ENCODE results near the gene ZCCHC7.
"Not testable (repeated sequence)": the region's sequence is repeated elsewhere in the genome, so short reads cannot be mapped to it uniquely, and the experiment has no call there.

Gene ZCCHC7

GRCh38 chr9:37179576-37179975 is 59.2 kb downstream of the ZCCHC7 start:
- no peak for DNase-seq

DNA sequence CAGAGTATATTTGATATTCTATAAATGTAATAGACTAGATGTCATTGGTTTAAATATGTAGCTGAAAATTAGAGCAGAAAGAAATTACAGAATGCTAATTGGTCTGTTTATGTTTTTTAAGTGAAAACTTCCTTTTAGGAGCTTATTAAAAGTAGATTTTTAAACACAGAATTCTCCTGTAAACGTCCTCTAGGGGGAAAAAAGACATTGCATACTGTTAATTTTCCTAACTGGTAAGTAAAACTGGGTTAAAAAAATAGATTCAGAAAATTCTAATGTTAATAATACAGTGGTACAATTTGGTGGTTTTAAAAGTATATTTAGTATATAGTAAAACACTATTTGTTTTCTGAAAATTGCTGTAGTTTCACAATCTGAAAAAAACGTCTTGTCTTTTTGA is 59.8 kb downstream of the ZCCHC7 start:
- no peak for DNase-seq

DNA sequence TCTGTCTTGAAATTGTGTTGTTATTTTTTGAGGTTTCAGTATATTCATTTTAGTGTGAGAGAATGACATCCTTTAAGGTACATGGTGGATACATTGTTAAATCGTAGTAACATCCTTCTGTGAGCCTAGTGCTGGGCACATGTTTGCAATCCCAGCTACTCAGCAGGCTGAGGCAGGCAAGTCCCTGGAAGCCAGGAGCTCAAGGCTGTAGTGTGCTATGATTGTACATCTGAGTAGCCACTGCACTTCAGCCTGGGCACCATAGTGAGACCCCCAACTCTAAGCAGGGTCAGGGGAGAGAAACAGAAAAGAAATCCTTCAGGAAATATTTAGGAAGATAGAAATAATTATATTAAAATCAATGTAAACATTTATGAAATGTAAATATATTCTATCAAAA is 62.3 kb downstream of the ZCCHC7 start:
- DNase-seq: no peak

DNA sequence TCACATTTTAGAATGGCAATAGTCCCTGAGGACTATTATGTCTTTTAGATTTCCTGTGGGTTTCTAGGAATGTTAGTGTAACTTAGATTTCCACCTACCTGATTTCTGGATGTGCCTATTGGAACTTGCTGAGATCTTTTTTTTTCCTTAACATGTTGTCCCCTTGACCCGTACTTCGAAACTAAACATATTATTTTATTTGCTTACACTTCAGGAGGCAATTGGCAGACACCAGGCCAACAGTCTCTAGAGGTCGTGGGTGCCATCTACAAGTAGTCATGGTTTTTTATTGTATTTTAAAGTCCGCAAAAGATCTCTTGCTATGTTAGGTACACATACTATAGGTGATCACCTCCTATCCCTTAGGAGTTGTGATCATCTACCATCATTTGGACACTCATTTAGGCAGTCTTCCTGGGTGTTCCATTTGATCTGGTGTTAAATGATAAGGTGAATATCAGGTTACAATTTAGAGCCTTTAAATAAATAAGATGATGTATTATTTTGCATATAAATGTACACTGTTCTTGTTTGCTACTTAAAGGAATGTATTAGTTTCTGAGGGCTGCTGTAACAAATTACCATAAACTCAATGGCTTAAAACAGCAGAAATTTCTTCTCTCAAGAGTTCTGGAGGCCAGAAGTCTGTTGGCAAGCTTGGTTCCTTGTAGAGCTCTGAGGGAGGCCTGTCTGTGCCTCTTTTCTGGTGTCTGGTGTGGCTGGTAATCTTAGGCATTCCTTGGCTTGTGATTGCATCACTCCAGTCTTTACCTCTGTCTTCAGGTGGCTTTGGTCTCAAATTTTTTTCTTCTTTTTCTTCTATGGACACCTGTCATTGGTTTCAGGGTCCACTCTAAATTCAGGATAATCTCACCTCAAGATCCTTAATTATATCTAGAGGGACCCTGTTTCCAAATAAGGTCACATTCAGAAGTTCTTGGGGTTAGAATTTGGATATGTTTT is 64.8 kb downstream of the ZCCHC7 start:
- DNase-seq: no peak

- no peak for DNase-seq
These were observed 66.9 kb downstream of the ZCCHC7 start for GRCh38 chr9:37187292-37187691.

DNA sequence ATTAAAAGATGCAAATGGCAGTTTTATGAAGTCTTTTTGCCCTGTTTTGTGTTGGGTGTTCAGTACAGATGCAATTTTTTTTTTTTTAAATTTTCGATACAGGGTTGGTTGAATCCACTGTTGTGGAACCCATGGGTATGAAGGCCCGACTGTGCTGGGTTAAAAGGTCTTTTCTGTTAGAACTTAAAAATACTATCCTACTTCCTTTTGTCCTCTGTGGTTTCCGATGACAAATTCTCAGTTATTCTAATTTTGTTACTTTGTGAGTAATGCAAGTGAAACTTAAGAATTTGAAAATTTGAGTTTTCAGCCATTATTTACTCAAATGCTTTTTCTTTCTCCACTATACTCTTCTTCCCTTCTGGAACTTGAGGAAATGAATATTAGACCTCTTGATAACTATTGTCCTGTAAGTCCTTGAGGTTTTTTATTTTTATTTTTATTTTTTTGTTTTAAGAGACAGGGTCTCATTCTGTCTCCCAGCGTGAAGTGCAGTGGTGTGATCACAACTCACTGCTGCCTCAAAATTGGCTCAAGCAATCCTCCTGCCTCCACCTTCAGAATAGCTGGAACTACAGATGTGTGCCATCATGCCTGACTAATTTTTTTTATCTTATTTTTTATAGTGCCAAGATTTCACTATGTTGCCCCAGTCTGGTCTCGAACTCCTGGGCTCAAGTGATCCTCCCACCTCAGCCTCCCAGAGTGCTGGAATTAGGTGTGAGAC is 67.5 kb downstream of the ZCCHC7 start:
- no peak for DNase-seq

- not testable (repeated sequence) for DNase-seq
These were observed 70.4 kb downstream of the ZCCHC7 start for GRCh38 chr9:37190739-37191138.

DNA sequence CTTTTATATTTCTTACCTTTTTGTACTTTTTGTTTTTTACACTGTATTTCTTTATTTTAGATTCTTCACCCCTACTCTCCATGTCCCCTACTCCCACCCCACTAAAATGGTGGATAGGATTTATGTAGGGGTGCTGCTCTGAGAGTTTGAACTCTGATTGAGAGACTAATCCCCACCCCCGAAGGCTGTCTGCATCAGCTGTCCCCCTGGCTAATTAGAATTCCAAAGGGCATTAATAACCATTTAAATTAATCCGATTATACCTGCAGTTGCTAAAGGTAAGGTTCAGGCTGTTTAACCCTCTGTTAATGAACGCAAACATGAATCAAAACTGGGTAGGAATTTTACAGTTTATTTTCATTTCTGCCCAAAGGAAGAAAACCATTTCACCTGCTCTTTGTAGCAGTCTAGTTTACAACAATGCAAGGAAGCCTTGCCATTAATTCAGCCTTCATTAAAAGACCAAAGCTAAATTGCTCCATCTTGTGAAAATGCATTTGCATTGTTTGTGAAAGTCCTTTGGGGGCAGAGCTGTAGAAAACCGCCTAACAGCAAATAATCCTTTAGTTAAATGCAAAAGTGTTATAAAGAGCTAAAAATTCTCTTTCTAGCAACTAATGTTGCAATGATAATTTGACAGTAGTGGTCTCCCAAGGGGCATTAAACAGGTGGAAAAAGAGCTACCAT is 71.2 kb downstream of the ZCCHC7 start:
- DNase-seq: no peak

- DNase-seq: no peak
These were observed 72.4 kb downstream of the ZCCHC7 start for GRCh38 chr9:37192803-37193202.

DNA sequence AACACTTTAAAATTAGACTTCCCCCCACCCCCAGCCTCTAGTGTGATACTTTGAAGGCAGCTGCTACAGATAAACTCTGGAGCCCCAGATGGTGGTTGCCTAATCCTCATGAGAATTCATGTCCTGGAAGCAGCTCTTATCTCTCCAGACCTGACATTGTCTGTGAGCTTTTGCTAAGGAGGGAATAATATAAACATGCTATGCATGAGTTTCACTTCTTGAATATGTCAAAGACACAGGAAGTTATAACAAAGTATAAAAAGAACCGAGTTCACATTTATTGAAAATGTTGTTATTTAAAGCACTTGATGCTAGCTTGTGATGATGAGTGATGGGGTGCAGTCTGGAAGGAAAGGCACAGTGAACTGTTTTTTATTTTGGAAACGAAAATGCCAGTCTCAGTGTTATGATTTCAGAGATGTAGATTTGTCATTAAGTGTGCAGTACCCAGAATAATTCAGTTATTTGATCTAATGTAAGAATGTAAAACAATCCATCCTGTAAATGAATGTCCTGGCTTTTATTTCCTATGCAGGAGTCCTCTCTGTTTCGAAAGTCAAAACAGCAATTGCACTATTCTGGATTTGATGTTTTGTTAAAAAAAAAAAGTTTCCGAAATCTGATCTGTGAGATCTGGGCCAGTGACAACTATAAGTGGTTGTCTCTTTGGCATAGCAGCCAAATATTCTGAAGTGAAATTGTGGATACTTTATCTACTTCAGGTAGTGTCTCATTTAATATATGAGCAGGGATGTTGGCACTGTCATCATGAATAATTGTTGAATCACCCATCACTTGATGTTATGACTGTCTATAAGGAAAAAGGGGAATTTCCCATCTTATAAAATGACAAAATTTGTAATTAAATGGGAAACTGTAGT is 77.0 kb downstream of the ZCCHC7 start:
- no peak for DNase-seq

DNA sequence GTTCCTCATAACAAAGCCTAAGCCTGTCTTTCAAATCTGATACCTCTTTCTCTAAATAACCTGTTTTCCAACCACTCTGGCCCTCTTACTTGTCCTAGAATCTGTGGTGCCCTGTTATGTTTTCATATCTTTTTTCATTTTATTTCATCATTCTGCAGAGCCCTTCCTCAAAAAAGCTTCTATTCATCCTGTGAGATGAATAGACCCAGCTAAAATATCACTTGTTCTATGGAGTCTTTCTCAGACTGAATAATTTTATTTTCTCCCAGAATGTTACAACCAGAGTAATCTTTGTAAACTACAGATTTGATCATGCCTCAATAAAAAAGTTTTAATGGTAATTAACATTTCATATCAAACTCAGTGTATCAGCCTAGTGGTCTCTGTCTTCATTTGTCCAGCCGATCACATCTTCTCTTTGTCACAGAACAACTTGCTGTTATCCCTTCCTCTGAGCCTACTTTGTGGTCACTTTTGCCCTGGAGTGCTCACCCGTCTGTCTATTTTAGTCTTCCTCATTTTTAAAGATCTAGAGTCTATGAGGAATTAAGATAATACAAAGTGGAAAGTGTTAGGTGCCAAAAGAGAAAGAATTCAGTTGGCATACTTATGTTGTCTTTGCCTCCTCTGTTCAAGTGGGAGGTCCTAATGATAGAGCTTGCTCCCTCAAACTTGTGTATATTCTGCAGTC is 77.8 kb downstream of the ZCCHC7 start:
- no peak for DNase-seq

DNA sequence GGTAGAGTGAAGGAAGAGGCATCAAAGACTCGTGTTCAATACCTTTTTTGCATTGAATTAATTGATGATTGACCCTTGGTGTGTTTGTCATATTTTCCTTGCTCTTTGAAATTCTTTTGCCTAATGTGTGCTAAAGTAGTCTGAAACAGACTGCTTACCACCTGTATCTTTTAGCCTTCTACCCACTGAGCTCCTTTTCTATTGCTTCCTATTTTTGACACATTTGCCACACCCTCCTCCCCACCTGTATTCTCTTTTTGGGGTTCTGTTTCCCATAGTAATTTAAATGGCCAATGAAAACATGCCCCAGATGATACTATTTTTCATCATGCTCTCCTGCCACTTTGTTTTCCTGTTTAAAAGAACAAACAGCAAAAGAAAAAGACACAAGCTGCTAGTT is 78.5 kb downstream of the ZCCHC7 start:
- DNase-seq: no peak

- peak; percentile 56 for DNase-seq
These were observed 80.1 kb downstream of the ZCCHC7 start for GRCh38 chr9:37200433-37201005.

DNA sequence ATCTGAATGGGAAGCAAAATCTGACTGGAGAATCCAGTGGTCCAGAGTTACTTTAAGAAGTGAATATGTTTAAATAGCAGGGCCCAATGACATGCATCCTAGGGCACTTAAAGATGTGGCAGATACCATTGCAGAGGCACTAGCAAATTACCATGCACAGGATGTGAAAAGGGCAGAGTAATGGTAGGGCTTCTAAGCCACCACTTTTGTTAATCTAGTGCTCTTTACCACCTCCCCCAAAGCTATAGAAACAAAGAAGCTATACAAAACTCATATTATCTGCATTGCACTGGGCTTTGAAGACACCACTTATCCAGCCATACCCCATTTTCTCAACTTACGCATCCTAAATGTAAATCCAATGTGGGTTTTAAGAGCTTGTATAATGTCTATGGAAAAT is 81.2 kb downstream of the ZCCHC7 start:
- no peak for DNase-seq

DNA sequence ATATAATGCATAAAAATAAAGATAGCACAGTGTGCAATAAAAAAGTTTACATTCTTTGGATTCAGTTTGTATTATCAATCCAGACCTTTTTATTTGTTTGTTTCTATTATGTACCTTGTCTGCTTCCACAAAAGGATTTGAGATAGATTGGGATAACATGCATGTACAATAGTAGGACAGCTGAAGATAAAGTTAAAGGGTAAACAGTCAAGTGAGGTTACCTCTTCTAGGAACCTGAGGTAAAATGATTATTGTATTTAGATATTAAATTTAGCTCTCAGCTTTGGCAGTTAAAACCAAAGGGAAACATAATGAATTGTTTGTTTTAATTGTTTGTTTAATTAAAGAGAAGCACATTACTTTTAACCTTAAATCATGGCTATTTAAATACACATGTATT is 81.7 kb downstream of the ZCCHC7 start:
- DNase-seq: no peak

DNA sequence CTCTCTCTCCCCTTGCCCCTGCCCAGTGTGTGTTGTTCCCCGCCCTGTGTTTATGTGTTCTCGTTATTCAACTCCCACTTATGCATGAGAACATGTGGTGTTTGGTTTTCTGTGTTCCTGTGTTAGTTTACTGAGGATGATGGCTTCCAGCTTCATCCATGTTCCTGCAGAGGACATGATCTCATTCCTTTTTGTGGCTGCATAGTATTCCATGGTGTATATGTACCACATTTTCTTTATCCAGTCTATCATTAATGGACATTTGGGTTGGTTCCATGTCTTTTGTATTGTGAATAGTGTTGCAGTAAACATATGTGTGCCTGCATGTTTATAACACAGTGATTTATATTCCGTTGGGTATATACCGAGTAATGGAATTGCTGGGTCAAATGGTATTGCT is 83.1 kb downstream of the ZCCHC7 start:
- DNase-seq: not testable (repeated sequence)

DNA sequence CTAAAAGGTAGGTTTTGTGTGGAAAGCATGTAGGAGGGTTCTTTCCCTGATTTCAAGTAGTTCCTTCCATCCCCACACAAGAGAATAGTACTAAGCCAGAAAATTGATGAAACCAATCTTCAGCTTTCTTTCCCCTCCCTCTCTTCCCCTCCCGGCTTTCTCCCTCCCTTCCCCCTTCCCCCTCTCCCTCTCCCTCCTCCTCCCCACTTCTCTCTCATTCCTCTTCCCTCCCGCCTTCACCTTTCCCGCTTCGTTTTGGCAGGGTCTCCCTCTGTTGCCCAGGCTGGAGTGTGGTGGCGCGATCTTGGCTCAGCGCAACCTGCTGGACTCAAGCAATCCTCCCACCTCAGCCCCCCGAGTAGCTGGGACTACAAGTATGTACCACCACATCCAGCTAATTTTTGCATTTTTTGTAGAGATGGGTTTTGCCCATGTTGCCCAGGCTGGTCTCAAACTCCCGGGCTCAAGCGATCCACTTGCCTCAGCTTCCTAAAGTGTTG is 85.8 kb downstream of the ZCCHC7 start:
- no peak for DNase-seq

DNA sequence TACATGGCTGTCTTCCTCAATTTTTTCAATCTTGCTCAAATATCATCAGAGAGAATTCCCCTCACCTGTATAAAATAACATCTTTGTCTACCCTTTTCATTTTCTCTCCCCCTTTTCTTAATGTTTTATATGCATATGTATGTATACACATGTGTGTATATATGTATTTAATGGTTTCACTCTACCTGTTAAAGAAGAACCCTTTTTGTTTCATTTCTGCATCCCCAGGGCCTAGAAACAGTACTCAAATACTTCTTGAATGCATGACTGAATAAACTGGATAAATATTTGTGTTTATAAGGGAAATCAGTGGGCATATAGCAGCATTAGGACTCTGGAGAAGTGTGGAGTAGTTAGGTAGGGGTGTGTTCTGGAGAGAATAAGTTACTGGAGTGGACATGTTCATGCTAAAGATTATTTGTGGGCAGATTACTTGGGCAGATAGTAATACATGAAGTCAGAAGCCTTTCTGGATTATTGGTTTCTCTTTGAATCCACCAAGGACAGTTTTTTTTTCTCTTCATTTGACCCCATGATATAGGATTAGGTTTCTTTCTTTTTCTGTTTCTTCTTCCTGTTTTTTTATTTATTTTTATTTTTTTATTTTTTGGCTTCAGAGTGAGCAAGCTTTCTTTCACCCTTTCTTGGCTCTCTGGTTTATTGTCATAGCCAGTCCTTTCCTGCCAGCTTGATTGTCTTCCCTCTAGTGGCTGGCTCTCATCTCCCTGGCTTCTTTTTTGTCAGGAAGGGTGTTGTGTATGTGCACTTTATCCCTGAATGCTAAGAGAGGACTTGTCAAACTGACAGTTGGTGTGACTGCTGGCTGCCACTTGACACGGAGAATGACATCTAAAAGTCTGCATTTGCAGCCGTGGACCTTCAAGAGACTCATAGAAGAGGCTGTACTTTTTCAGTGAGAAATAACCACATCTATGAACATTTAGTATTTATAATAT is 89.3 kb downstream of the ZCCHC7 start:
- DNase-seq: no peak

DNA sequence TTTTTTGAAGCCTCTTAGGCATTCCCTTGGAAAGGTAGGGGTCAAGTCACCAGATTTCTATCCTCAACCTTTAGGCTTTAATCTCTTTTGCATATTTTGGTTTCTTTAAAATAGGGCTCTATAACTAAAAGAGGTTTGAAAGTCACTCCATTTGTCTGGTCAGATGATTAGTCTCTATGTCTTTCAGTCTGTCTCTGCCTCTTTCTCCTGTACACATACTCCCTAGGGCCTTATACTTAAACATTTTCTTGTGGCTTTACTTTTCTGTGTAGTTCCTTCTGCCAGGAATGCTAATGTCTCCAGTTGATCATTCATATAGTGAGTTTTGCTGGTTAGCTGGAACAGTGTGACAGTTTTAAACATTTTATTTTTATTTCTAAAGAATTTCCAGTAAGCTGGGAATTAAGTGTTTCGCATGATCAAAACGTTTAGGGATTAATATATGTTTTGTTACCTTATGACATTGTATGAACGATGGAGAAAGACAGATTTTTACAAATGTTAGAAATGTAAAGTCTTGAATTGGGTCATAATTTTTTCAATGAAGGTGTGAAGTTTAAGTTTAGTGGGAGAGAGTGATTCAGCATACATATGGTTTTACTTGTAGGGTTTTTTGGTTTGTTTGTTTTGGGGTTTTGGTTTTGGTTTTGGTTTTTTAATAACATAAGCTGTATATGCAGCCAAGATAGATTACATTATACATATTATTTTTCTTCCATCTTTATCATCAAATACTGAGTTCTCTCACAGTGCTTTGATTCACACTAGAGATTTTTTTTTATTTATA is 90.6 kb downstream of the ZCCHC7 start:
- no peak for DNase-seq

Data from fibroblast of upper back skin (primary cell).